ENCODE measurements around the gene KTN1.

Gene KTN1

DNA sequence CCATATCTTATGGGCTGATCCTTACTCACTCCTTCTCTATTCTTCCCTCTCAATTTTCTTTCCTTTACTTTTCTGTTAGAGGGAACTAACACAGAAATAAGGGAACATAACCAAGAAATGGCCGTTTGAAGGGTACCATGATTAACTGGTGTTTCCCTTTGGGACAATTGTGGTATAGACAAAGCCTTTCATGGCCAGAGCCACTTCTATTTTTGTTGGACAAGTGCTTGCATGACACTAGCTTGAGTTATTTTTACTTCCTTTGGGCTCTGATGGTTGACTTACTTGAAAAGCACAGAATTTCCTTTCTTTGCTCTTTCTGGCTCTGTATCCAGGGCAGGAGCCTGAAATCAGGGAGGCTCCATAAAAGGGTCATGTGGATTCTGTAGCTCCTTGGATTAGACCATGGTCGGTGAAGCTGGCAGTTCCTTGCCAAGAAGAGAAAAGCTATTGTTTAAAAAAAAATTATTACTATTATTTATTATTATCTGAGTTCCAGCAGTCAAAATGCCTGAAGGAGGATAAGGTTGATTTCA lies 130.6 kb downstream of the KTN1 start:
- H3K27ac ChIP-seq = no peak overlapping the region
- TF ChIP-seq, protein P1, sequence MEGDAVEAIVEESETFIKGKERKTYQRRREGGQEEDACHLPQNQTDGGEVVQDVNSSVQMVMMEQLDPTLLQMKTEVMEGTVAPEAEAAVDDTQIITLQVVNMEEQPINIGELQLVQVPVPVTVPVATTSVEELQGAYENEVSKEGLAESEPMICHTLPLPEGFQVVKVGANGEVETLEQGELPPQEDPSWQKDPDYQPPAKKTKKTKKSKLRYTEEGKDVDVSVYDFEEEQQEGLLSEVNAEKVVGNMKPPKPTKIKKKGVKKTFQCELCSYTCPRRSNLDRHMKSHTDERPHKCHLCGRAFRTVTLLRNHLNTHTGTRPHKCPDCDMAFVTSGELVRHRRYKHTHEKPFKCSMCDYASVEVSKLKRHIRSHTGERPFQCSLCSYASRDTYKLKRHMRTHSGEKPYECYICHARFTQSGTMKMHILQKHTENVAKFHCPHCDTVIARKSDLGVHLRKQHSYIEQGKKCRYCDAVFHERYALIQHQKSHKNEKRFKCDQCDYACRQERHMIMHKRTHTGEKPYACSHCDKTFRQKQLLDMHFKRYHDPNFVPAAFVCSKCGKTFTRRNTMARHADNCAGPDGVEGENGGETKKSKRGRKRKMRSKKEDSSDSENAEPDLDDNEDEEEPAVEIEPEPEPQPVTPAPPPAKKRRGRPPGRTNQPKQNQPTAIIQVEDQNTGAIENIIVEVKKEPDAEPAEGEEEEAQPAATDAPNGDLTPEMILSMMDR (IDR thresholded peaks at IDR 0.05) = no peak
- no peak for TF ChIP-seq ZFX (IDR thresholded peaks at IDR 0.05; ENCODE audit: borderline replicate concordance)

GRCh38 chr14:55711175-55711811 lies 131.3 kb downstream of the KTN1 start:
- H3K27ac ChIP-seq = no peak overlapping the region
- no peak for TF ChIP-seq ZFX (IDR thresholded peaks at IDR 0.05; ENCODE audit: borderline replicate concordance)
- TF ChIP-seq, protein P1 (IDR thresholded peaks at IDR 0.05) = no peak

- no peak for TF ChIP-seq ZFX (IDR thresholded peaks at IDR 0.05; ENCODE audit: borderline replicate concordance)
- TF ChIP-seq, protein P1 (IDR thresholded peaks at IDR 0.05) = no peak
- no peak overlapping the region for H3K27ac ChIP-seq
These were observed 132.5 kb downstream of the KTN1 start for GRCh38 chr14:55712491-55712890.

DNA sequence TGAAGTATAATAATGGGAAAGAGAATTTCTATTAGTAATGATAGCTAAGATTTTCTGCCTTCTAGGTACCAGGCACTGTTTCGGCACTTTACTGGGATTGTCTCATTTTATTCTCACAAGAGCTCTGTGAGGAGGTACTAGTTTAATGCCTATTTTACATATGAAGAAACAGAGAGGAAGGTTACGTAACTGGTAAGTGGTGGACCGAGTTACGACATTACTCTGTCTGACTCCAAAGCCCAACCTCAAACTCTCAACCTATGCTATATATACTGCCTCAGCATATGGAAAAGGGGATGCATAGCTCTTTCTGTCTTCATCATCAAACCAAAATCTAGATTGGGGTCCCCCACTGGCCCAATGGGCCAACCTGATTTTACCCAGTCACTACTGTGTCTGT lies 133.5 kb downstream of the KTN1 start:
- no peak overlapping the region for H3K27ac ChIP-seq
- TF ChIP-seq ZFX (IDR thresholded peaks at IDR 0.05; ENCODE audit: borderline replicate concordance) = no peak
- TF ChIP-seq, protein P1 (IDR thresholded peaks at IDR 0.05) = no peak

DNA sequence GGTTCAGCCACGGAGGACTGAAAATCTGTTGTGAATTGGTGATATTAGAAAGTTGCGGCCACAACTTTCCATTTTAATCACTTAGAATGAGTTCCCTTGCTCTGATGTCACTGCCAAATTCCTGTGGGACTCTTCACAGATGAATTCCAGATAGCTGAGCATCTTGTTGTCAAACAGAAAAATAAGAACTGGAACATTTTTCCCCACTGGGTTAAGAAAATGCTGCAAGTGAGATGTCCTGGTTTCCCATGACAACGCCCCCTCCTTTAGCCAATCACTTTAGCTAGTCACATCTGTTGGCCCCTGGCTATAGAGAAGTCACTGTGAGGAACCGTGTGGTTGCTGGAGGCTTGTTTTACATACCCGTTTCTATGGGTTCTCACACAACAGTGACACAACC lies 135.9 kb downstream of the KTN1 start:
- no peak for TF ChIP-seq ZFX (IDR thresholded peaks at IDR 0.05; ENCODE audit: borderline replicate concordance)
- TF ChIP-seq, protein P1 (IDR thresholded peaks at IDR 0.05) = no peak
- H3K27ac ChIP-seq = no peak overlapping the region

- TF ChIP-seq ZFX (IDR thresholded peaks at IDR 0.05; ENCODE audit: borderline replicate concordance) = no peak
- TF ChIP-seq, protein P1 (IDR thresholded peaks at IDR 0.05) = no peak
- H3K27ac ChIP-seq = no peak overlapping the region
These were observed 137.6 kb downstream of the KTN1 start for GRCh38 chr14:55717621-55718020.

- TF ChIP-seq ZFX (IDR thresholded peaks at IDR 0.05; ENCODE audit: borderline replicate concordance) = no peak
- TF ChIP-seq, protein P1 (IDR thresholded peaks at IDR 0.05) = no peak
These were observed 138.5 kb downstream of the KTN1 start for GRCh38 chr14:55718551-55718950.

More at GRCh38 chr14:55718551-55718950, 138.5 kb downstream of the KTN1 start:
- no peak overlapping the region for H3K27ac ChIP-seq

Data from 22Rv1 (cell line).